Activated naive CD4-positive, alpha-beta T cell (primary cell): Measurements from ENCODE around the gene SAMD14.
A peak's percentile ranks its signal among the peaks of the same experiment; 100 is the strongest.

ENCODE experiments used
- DNase-seq, 4 experiments: peaks; one replicate each; lab custom pipeline; 2025; lab: John Stamatoyannopoulos, UW

SAMD14 gene

GRCh38 chr17:50165466-50165865 is 35.5 kb upstream of the SAMD14 start:
- DNase-seq: no peak

- no peak for DNase-seq
Observed at GRCh38 chr17:50165066-50165465, 35.1 kb upstream of the SAMD14 start.

- no peak for DNase-seq
Observed at GRCh38 chr17:50164697-50164988, 34.7 kb upstream of the SAMD14 start.

- DNase-seq: no peak
Observed at GRCh38 chr17:50163843-50164696, 34.1 kb upstream of the SAMD14 start.

- no peak for DNase-seq
Observed at GRCh38 chr17:50162466-50163254, 32.7 kb upstream of the SAMD14 start.

GRCh38 chr17:50161911-50162288 is 31.9 kb upstream of the SAMD14 start:
- DNase-seq: no peak

GRCh38 chr17:50161023-50161910 is 31.3 kb upstream of the SAMD14 start:
- DNase-seq: peak; percentile 83 to 90 (median 89)

GRCh38 chr17:50157891-50158290 is 27.9 kb upstream of the SAMD14 start:
- DNase-seq: no peak

- no peak for DNase-seq
Observed at GRCh38 chr17:50155115-50155819, 25.3 kb upstream of the SAMD14 start.

- no peak for DNase-seq
Observed at GRCh38 chr17:50154604-50155003, 24.6 kb upstream of the SAMD14 start.

- DNase-seq: no peak
Observed at GRCh38 chr17:50153650-50154575, 24.0 kb upstream of the SAMD14 start.

- DNase-seq: no peak
Observed at GRCh38 chr17:50152736-50153135, 22.8 kb upstream of the SAMD14 start.

GRCh38 chr17:50151937-50152547 is 22.1 kb upstream of the SAMD14 start:
- peak in 2 of 4 experiments; percentile 23 to 25 for DNase-seq

GRCh38 chr17:50151041-50151936 is 21.3 kb upstream of the SAMD14 start:
- DNase-seq: peak; percentile 57 to 74 (median 68)

GRCh38 chr17:50150354-50151040 is 20.5 kb upstream of the SAMD14 start, which contains the start of gene PPP1R9B:
TSS of gene PPP1R9B (minus strand) at chr17:50150677. CDS start at chr17:50150513, 164 bp downstream.
- no peak for DNase-seq

- peak in 3 of 4 experiments; percentile 14 to 59 (median 23) for DNase-seq
Observed at GRCh38 chr17:50149417-50150353, 19.7 kb upstream of the SAMD14 start.

- DNase-seq: no peak
Observed at GRCh38 chr17:50149091-50149416, 19.1 kb upstream of the SAMD14 start.
